ENCODE results near the gene HOXD13.

The HOXD13 gene

GRCh38 chr2:176106581-176107539, 14.3 kb downstream of the HOXD13 start, which contains the start of gene HOXD11:
HOXD11 (plus strand) TSS chr2:176107280; CDS start chr2:176107356, 76 bp downstream.
- no peak for DNase-seq (ENCODE audit: low read depth in 2 of 2)

GRCh38 chr2:176107731-176108181, 15.2 kb downstream of the HOXD13 start:
- DNase-seq (ENCODE audit: low read depth in 2 of 2): no peak

GRCh38 chr2:176109192-176109901, 16.8 kb downstream of the HOXD13 start:
- DNase-seq (ENCODE audit: low read depth in 2 of 2): no peak

- DNase-seq (ENCODE audit: low read depth in 2 of 2): no peak
These were observed 17.4 kb downstream of the HOXD13 start for GRCh38 chr2:176109946-176110345.

- no peak for DNase-seq (ENCODE audit: low read depth in 2 of 2)
These were observed 18.1 kb downstream of the HOXD13 start for GRCh38 chr2:176110415-176111308.

GRCh38 chr2:176111309-176111663, 18.8 kb downstream of the HOXD13 start:
- DNase-seq (ENCODE audit: low read depth in 2 of 2): no peak

- DNase-seq (ENCODE audit: low read depth in 2 of 2): no peak
These were observed 19.4 kb downstream of the HOXD13 start for GRCh38 chr2:176111846-176112374.

GRCh38 chr2:176112375-176113302, 20.1 kb downstream of the HOXD13 start:
- DNase-seq (ENCODE audit: low read depth in 2 of 2): no peak

GRCh38 chr2:176114120-176114929, 21.8 kb downstream of the HOXD13 start:
- no peak for DNase-seq (ENCODE audit: low read depth in 2 of 2)

- DNase-seq (ENCODE audit: low read depth in 2 of 2): no peak
These were observed 22.6 kb downstream of the HOXD13 start for GRCh38 chr2:176114930-176115625.

- DNase-seq (ENCODE audit: low read depth in 2 of 2): no peak
These were observed 23.6 kb downstream of the HOXD13 start, which contains the start of gene HOXD10 for GRCh38 chr2:176115883-176116813. HOXD10 (plus strand) TSS chr2:176116778; CDS start chr2:176116834, 56 bp downstream.

- DNase-seq (ENCODE audit: low read depth in 2 of 2): no peak
These were observed 24.8 kb downstream of the HOXD13 start for GRCh38 chr2:176117162-176117822.

GRCh38 chr2:176117823-176118371, 25.4 kb downstream of the HOXD13 start:
- no peak for DNase-seq (ENCODE audit: low read depth in 2 of 2)

- no peak for DNase-seq (ENCODE audit: low read depth in 2 of 2)
These were observed 26.2 kb downstream of the HOXD13 start for GRCh38 chr2:176118601-176119339.

GRCh38 chr2:176120364-176121189, 28.1 kb downstream of the HOXD13 start:
- no peak for DNase-seq (ENCODE audit: low read depth in 2 of 2)

Data from stimulated activated CD8-positive, alpha-beta memory T cell treated with anti-CD3 and anti-CD28 coated beads, Interleukin-7, amount 100 ng/mL, for 4 hours (primary cell).